ENCODE data around the gene MIPEP. TPM values are rescaled to one million over a fixed set of nuclear protein-coding genes. Genes with fewer than 3 reads are reported as not detected.

MIPEP gene
- total RNA-seq, 2 experiments from 2014 or later, result 3.9 to 4.8 TPM

- Mint-ChIP-seq H3K4me3 (no peak overlapping the region), H3K27me3 (no peaks in the 10 kb centered on the region), H3K4me1 (ENCODE audit: low read depth) (peaks cover 4% of the 10 kb centered on the region), H3K36me3 (ENCODE audit: low read depth) (peaks cover 16% of the 10 kb centered on the region), H3K9me3 (no peaks in the 10 kb centered on the region), H3K27ac (no peak overlapping the region)
- no peak overlapping the region for H3K27ac ChIP-seq (ENCODE audit: low read depth in 1 of 2, low read length in 2 of 2)
- POLR2A ChIA-PET, result no interaction called here
- DNase-seq, result no peak
- no peaks in the 10 kb centered on the region for H3K4me1 ChIP-seq (ENCODE audit: insufficient read depth, low read length)
- no peak overlapping the region for H3K4me3 ChIP-seq (ENCODE audit: low read length)
- no peaks in the 10 kb centered on the region for H3K27me3 ChIP-seq (ENCODE audit: control insufficient read depth in 1 of 2, insufficient read depth in 2 of 2, low read length in 2 of 2)
- peaks cover 4% of the 10 kb centered on the region for H3K36me3 ChIP-seq (ENCODE audit: insufficient read depth, low read length)
- CTCF ChIA-PET, result no interaction called here
- no peak for ATAC-seq (ENCODE audit: poor library complexity)
- no peak for TF ChIP-seq CTCF (IDR thresholded peaks at IDR 0.05)
- H3K9me3 ChIP-seq (ENCODE audit: control insufficient read depth in 1 of 2, insufficient read depth in 1 of 2, low read length in 2 of 2), result no peaks in the 10 kb centered on the region
- intact Hi-C loops (cut with DNase I, micrococcal nuclease), result no loop called here
Observed at GRCh38 chr13:23866420-23867026, 22.7 kb downstream of the MIPEP start.

- H3K36me3 ChIP-seq (ENCODE audit: insufficient read depth, low read length), result peaks cover 6% of the 10 kb centered on the region
- peaks cover 20% of the 10 kb centered on the region for H3K36me3 Mint-ChIP-seq (ENCODE audit: low read depth)
- ATAC-seq (ENCODE audit: poor library complexity) (no peak), DNase-seq (no peak)
- intact Hi-C loops (cut with DNase I, micrococcal nuclease), result no loop called here
- no peaks in the 10 kb centered on the region for H3K9me3 ChIP-seq (ENCODE audit: control insufficient read depth in 1 of 2, insufficient read depth in 1 of 2, low read length in 2 of 2)
- TF ChIP-seq CTCF (IDR thresholded peaks at IDR 0.05), result no peak
- H3K27ac ChIP-seq (ENCODE audit: low read depth in 1 of 2, low read length in 2 of 2), result no peak overlapping the region
- H3K4me3 Mint-ChIP-seq, result no peak overlapping the region
- H3K9me3 Mint-ChIP-seq, result no peaks in the 10 kb centered on the region
- H3K27me3 Mint-ChIP-seq, result no peaks in the 10 kb centered on the region
- H3K4me1 Mint-ChIP-seq (ENCODE audit: low read depth), result peaks cover 4% of the 10 kb centered on the region
- H3K4me1 ChIP-seq (ENCODE audit: insufficient read depth, low read length), result no peaks in the 10 kb centered on the region
- no peaks in the 10 kb centered on the region for H3K27me3 ChIP-seq (ENCODE audit: control insufficient read depth in 1 of 2, insufficient read depth in 2 of 2, low read length in 2 of 2)
- no peak overlapping the region for H3K27ac Mint-ChIP-seq
- POLR2A ChIA-PET, result no interaction called here
- CTCF ChIA-PET, result no interaction called here
- H3K4me3 ChIP-seq (ENCODE audit: low read length), result no peak overlapping the region
Observed at GRCh38 chr13:23865906-23866305, 23.3 kb downstream of the MIPEP start.

- DNase-seq (no peak), ATAC-seq (ENCODE audit: poor library complexity) (no peak)
- Histone ChIP-seq H3K9me3 (ENCODE audit: control insufficient read depth in 1 of 2, insufficient read depth in 1 of 2, low read length in 2 of 2) (no peaks in the 10 kb centered on the region), H3K4me1 (ENCODE audit: insufficient read depth, low read length) (no peaks in the 10 kb centered on the region), H3K36me3 (ENCODE audit: insufficient read depth, low read length) (peaks cover 6% of the 10 kb centered on the region), H3K27ac (ENCODE audit: low read depth in 1 of 2, low read length in 2 of 2) (no peak overlapping the region), H3K27me3 (ENCODE audit: control insufficient read depth in 1 of 2, insufficient read depth in 2 of 2, low read length in 2 of 2) (no peaks in the 10 kb centered on the region), H3K4me3 (ENCODE audit: low read length) (no peak overlapping the region)
- POLR2A ChIA-PET, result no interaction called here
- H3K4me1 Mint-ChIP-seq (ENCODE audit: low read depth), result peaks cover 4% of the 10 kb centered on the region
- H3K27me3 Mint-ChIP-seq, result no peaks in the 10 kb centered on the region
- no peaks in the 10 kb centered on the region for H3K9me3 Mint-ChIP-seq
- no peak for TF ChIP-seq CTCF (IDR thresholded peaks at IDR 0.05)
- H3K4me3 Mint-ChIP-seq, result no peak overlapping the region
- H3K36me3 Mint-ChIP-seq (ENCODE audit: low read depth), result peaks cover 27% of the 10 kb centered on the region
- CTCF ChIA-PET, result interaction anchor here (0.6 kb wide), 1 partner anchor 417 kb away, joined by 3 read pairs; no protein-coding TSS in a partner anchor
- intact Hi-C loops (cut with DNase I, micrococcal nuclease), result no loop called here
- H3K27ac Mint-ChIP-seq, result no peak overlapping the region
Observed at GRCh38 chr13:23865026-23865425, 24.2 kb downstream of the MIPEP start.
